Right lobe of liver (tissue), 6 donors: ENCODE data around the gene CLPTM1. TPM values are rescaled to one million over a fixed set of nuclear protein-coding genes. Genes with fewer than 3 reads are reported as not detected.

ENCODE experiments used
- ATAC-seq, 4 donors: fragments of 200-7000 bp; cut with Tn5 transposase; one replicate each; pipeline ENCODE4 v1.9.1; 2020; ENCODE audit warnings: mild to moderate bottlenecking in 4 of 4, moderate library complexity in 4 of 4
- DNase-seq, 3 donors: peaks; one replicate each; pipeline ENCODE4 v3.0.0-alpha.2; 2020
- H3K27ac ChIP-seq, 3 donors: fragments of 200-600 bp; one replicate each; pipeline ENCODE4 v1.8.0; 2022
- H3K27me3 ChIP-seq, 2 donors: fragments of 200-600 bp; one replicate each; pipeline ENCODE4 v1.8.0; 2022
- H3K36me3 ChIP-seq, 4 donors: fragments of 200-600 bp; sonication (generic) in 1 of 4; one replicate each; pipeline versions ENCODE4 v1.5.1 to v1.8.0; 2017 to 2022; ENCODE audit warnings: control low read depth in 1 of 4
- H3K4me1 ChIP-seq, 4 donors: fragments of 200-600 bp; sonication (generic) in 1 of 4; one replicate each; pipeline versions ENCODE4 v1.5.1 to v1.8.0; 2017 to 2022; ENCODE audit warnings: control low read depth in 1 of 4
- H3K4me3 ChIP-seq, 3 donors: fragments of 200-600 bp; one replicate each; pipeline ENCODE4 v1.8.0; 2022
- H3K9me3 ChIP-seq, 4 donors: fragments of 200-600 bp; sonication (generic) in 1 of 4; one replicate each; pipeline versions ENCODE4 v1.5.1 to v1.8.0; 2017 to 2022; ENCODE audit warnings: control low read depth in 1 of 4
- CTCF ChIP-seq, 4 donors: fragments of 200-600 bp in 3 of 4; fragments of 450-650 bp in 1 of 4; IDR thresholded peaks; one replicate each; pipeline versions ENCODE4 v1.5.1 to v1.8.0; 2016 to 2022; ENCODE audit warnings: antibody characterized with exemption in 4 of 4, mild to moderate bottlenecking in 2 of 4
- POLR2A ChIP-seq: fragments of 450-650 bp; IDR thresholded peaks from one replicate; pipeline ENCODE4 v1.6.1; 2017; ENCODE audit warnings: antibody characterized with exemption, mild to moderate bottlenecking
- WGBS: methylation state at CpG from one replicate; pipeline ENCODE4 v1.1.6; 2018; ENCODE audit warnings: low coverage, low lambda C conversion rate; ENCODE audit not compliant: insufficient coverage; ENCODE audit errors: missing lambda C conversion rate; 5-methylcytosine and 5-hydroxymethylcytosine counted together
- intact Hi-C, 2 donors: fragments of 100-400 bp; cut with DNase I; formaldehyde crosslinking; loops; one replicate each; pipeline versions ENCODE4 v1.11.2 to v1.14.1; 2022
- total RNA-seq, 6 experiments: library from RNA; depleted of rRNA in 2 of 6; stranded (reverse); fragments of >200 nt in 2 of 6; fragmentation: NEBNext Ultra II Directional in 3 of 6; extraction: Animal tissue kit (Norgen Biotek cat#: 25700) in 3 of 6; gene quantifications; one replicate each; pipeline versions ENCODE4 v1.1.0 to v1.2.4, GENCODE V29; 2016 to 2023
- donor health status: DM: no; HTN: yes; CAD: no.
- donor health status: DM: no; HTN: no; CAD: no.
- donor health status: DM: no; HTN: no; CAD: no.
- donor health status: DM: no; HTN: yes; CAD: no.
- donor health status: DM: no; HTN: yes; CAD: no.

Gene CLPTM1
- total RNA-seq, 6 experiments from 2014 or later: 78.7 to 90.6 (median 83.9) TPM

GRCh38 chr19:44943801-44944249 lies 11.4 kb upstream of the CLPTM1 start:
- ATAC-seq (peak; percentile 18 to 50 (median 36)), DNase-seq (peak; percentile 88 to 90 (median 89))
- peak overlapping the region; percentile 77 to 96 (median 91) for H3K27ac ChIP-seq
- peaks cover 0 to 22% (median 6%) of the 10 kb centered on the region in 4 donors for H3K4me1 ChIP-seq
- H3K27me3 ChIP-seq: no peaks in the 10 kb centered on the region
- H3K36me3 ChIP-seq: no peaks in the 10 kb centered on the region
- no peaks in the 10 kb centered on the region for H3K9me3 ChIP-seq
- peak overlapping the region; percentile 19 to 85 (median 78) for H3K4me3 ChIP-seq
- 13% methylated on average over 10 of the region's 10 CpGs for WGBS
- TF ChIP-seq CTCF (IDR thresholded peaks at IDR 0.05) (no peak), POLR2A (peak; percentile 95)
- intact Hi-C loops: no loop called here

GRCh38 chr19:44947041-44947581 lies 8.1 kb upstream of the CLPTM1 start:
- WGBS: 22% methylated on average over 10 of the region's 13 CpGs
- peak overlapping the region; percentile 66 to 96 (median 91) for H3K27ac ChIP-seq

GRCh38 chr19:44948237-44948636 lies 6.9 kb upstream of the CLPTM1 start:
- intact Hi-C loops: loop anchor here in 1 of 2 donors (5.0 kb wide), 1 partner anchor 41 kb away; the partner anchor contains the start of gene APOE
- H3K4me3 ChIP-seq: peak overlapping the region in 2 of 3 donors; percentile 78 to 85
- H3K9me3 ChIP-seq: no peaks in the 10 kb centered on the region
- ATAC-seq (peak in 1 of 4 donors; percentile 6), DNase-seq (peak in 1 of 3 donors; percentile 67)
- 40% methylated on average over 1 of the region's 5 CpGs for WGBS
- H3K27me3 ChIP-seq: no peaks in the 10 kb centered on the region
- no peaks in the 10 kb centered on the region for H3K36me3 ChIP-seq
- TF ChIP-seq POLR2A (no peak), CTCF (IDR thresholded peaks at IDR 0.05) (no peak)
- H3K27ac ChIP-seq: peak overlapping the region in 2 of 3 donors; percentile 91 to 96
- H3K4me1 ChIP-seq: peaks cover 0 to 31% (median 4%) of the 10 kb centered on the region in 4 donors

More at GRCh38 chr19:44947041-44947581, 8.1 kb upstream of the CLPTM1 start:
- intact Hi-C loops: loop anchor here in 1 of 2 donors (5.0 kb wide), 1 partner anchor 40 kb away; the partner anchor contains the start of gene APOE
- ATAC-seq: no peak
- no peak for DNase-seq
- Histone ChIP-seq H3K4me1 (peaks cover 0 to 30% (median 4%) of the 10 kb centered on the region in 4 donors), H3K27me3 (no peaks in the 10 kb centered on the region), H3K9me3 (no peaks in the 10 kb centered on the region), H3K36me3 (no peaks in the 10 kb centered on the region), H3K4me3 (peak overlapping the region; percentile 44 to 85 (median 78))
- TF ChIP-seq CTCF (IDR thresholded peaks at IDR 0.05) (no peak), POLR2A (no peak)

GRCh38 chr19:44948763-44949374 lies 6.3 kb upstream of the CLPTM1 start:
- intact Hi-C loops: loop anchor here in 1 of 2 donors (5.0 kb wide), 1 partner anchor 42 kb away; the partner anchor contains the start of gene APOE
- no peaks in the 10 kb centered on the region for H3K27me3 ChIP-seq
- ATAC-seq (no peak), DNase-seq (no peak)
- peaks cover 0 to 36% (median 6%) of the 10 kb centered on the region in 4 donors for H3K4me1 ChIP-seq
- no peaks in the 10 kb centered on the region for H3K36me3 ChIP-seq
- no peaks in the 10 kb centered on the region for H3K9me3 ChIP-seq
- WGBS: 47% methylated on average over 3 of the region's 5 CpGs
- peak overlapping the region in 2 of 3 donors; percentile 78 to 85 for H3K4me3 ChIP-seq
- H3K27ac ChIP-seq: peak overlapping the region in 1 of 3 donors; percentile 91
- no peak for TF ChIP-seq CTCF (IDR thresholded peaks at IDR 0.05)
- TF ChIP-seq POLR2A: no peak
